WTC11 (cell line): ENCODE data around the gene FBXW4.

Experiments
- ATF1 ChIP-seq: sonication (generic); formaldehyde crosslinking; IDR thresholded peaks from 2 replicates; pipeline ENCODE4 v1.8.1; 2023; ENCODE audit warnings: mild to moderate bottlenecking, moderate library complexity, missing genetic modification reagents
- MXD4 ChIP-seq: fragments of 250-450 bp; sonication (Bioruptor Pico); IDR thresholded peaks from 2 replicates; pipeline ENCODE4 v1.8.0; 2021; ENCODE audit warnings: mild to moderate bottlenecking, moderate library complexity, borderline replicate concordance
- NR3C1 ChIP-seq: sonication (generic); formaldehyde crosslinking; conservative IDR thresholded peaks from 2 replicates; pipeline ENCODE4 v1.8.1; 2023; ENCODE audit warnings: low read depth, mild to moderate bottlenecking, missing genetic modification reagents
- ZNF121 ChIP-seq: sonication (generic); formaldehyde crosslinking; IDR thresholded peaks from 2 replicates; pipeline ENCODE4 v1.8.0; 2023; ENCODE audit warnings: missing genetic modification reagents
- ZNF138 ChIP-seq: sonication (generic); formaldehyde crosslinking; conservative IDR thresholded peaks from 2 replicates; pipeline ENCODE4 v1.8.1; 2022; ENCODE audit warnings: mild to moderate bottlenecking, moderate library complexity, missing genetic modification reagents
- TF ChIP-seq, protein P1 (sequence below): fragments of 200-600 bp; IDR thresholded peaks from 2 replicates; pipeline ENCODE4 v1.8.0; 2022; ENCODE audit warnings: antibody characterized with exemption
- TF ChIP-seq, protein P2 (sequence below): sonication (generic); formaldehyde crosslinking; IDR thresholded peaks from 2 replicates; pipeline ENCODE4 v1.8.1; 2023; ENCODE audit warnings: mild to moderate bottlenecking, missing genetic modification reagents
- TF ChIP-seq, protein P3 (sequence below): sonication (generic); formaldehyde crosslinking; IDR thresholded peaks from 2 replicates; pipeline ENCODE4 v1.8.1; 2022; ENCODE audit warnings: low read depth, missing genetic modification reagents, borderline replicate concordance
- TF ChIP-seq, protein P4 (sequence below): sonication (generic); formaldehyde crosslinking; IDR thresholded peaks from 2 replicates; pipeline ENCODE4 v1.8.1; 2023; ENCODE audit warnings: mild to moderate bottlenecking, moderate library complexity, missing genetic modification reagents
- TF ChIP-seq, protein P5 (sequence below): sonication (generic); formaldehyde crosslinking; IDR thresholded peaks from 2 replicates; pipeline ENCODE4 v1.8.1; 2023; ENCODE audit warnings: mild to moderate bottlenecking, missing genetic modification reagents, moderate library complexity
- TF ChIP-seq, protein P6 (sequence below): sonication (generic); formaldehyde crosslinking; IDR thresholded peaks from 2 replicates; pipeline ENCODE4 v1.8.1; 2022; ENCODE audit warnings: low read depth, mild to moderate bottlenecking, moderate library complexity, missing genetic modification reagents, borderline replicate concordance
- TF ChIP-seq, protein P7 (sequence below): sonication (generic); formaldehyde crosslinking; IDR thresholded peaks from 2 replicates; pipeline ENCODE4 v1.8.0; 2022; ENCODE audit warnings: mild to moderate bottlenecking, missing genetic modification reagents

DNA sequence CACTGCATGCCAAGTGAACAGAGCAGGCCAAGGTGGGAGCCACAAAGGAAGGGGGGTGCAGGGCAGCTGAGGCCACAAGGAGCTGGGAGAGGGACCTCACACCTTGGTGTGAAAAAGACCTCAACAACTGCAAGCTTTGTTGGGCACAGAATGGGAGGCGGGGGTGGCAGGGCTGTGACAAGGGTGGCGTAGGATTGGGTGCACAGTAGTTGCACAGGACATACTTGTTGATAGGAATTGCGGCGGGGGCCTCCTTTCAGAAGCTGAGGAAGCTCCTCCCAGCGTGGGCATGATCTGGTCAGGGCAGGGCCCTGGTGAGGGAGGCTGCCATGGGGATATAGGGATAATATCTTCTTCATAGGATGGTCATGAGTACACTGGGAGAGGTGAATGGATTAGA lies 132.7 kb downstream of the FBXW4 start:
- TF ChIP-seq, protein P1, sequence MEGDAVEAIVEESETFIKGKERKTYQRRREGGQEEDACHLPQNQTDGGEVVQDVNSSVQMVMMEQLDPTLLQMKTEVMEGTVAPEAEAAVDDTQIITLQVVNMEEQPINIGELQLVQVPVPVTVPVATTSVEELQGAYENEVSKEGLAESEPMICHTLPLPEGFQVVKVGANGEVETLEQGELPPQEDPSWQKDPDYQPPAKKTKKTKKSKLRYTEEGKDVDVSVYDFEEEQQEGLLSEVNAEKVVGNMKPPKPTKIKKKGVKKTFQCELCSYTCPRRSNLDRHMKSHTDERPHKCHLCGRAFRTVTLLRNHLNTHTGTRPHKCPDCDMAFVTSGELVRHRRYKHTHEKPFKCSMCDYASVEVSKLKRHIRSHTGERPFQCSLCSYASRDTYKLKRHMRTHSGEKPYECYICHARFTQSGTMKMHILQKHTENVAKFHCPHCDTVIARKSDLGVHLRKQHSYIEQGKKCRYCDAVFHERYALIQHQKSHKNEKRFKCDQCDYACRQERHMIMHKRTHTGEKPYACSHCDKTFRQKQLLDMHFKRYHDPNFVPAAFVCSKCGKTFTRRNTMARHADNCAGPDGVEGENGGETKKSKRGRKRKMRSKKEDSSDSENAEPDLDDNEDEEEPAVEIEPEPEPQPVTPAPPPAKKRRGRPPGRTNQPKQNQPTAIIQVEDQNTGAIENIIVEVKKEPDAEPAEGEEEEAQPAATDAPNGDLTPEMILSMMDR = no peak
- TF ChIP-seq, protein P2, sequence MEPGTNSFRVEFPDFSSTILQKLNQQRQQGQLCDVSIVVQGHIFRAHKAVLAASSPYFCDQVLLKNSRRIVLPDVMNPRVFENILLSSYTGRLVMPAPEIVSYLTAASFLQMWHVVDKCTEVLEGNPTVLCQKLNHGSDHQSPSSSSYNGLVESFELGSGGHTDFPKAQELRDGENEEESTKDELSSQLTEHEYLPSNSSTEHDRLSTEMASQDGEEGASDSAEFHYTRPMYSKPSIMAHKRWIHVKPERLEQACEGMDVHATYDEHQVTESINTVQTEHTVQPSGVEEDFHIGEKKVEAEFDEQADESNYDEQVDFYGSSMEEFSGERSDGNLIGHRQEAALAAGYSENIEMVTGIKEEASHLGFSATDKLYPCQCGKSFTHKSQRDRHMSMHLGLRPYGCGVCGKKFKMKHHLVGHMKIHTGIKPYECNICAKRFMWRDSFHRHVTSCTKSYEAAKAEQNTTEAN (CRISPR knock-in tag) = no peak
- TF ChIP-seq, protein P3, sequence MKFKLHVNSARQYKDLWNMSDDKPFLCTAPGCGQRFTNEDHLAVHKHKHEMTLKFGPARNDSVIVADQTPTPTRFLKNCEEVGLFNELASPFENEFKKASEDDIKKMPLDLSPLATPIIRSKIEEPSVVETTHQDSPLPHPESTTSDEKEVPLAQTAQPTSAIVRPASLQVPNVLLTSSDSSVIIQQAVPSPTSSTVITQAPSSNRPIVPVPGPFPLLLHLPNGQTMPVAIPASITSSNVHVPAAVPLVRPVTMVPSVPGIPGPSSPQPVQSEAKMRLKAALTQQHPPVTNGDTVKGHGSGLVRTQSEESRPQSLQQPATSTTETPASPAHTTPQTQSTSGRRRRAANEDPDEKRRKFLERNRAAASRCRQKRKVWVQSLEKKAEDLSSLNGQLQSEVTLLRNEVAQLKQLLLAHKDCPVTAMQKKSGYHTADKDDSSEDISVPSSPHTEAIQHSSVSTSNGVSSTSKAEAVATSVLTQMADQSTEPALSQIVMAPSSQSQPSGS (CRISPR knock-in tag) = no peak
- no peak for TF ChIP-seq ZNF121 (CRISPR knock-in tag)
- TF ChIP-seq ATF1 = no peak
- TF ChIP-seq, protein P4, sequence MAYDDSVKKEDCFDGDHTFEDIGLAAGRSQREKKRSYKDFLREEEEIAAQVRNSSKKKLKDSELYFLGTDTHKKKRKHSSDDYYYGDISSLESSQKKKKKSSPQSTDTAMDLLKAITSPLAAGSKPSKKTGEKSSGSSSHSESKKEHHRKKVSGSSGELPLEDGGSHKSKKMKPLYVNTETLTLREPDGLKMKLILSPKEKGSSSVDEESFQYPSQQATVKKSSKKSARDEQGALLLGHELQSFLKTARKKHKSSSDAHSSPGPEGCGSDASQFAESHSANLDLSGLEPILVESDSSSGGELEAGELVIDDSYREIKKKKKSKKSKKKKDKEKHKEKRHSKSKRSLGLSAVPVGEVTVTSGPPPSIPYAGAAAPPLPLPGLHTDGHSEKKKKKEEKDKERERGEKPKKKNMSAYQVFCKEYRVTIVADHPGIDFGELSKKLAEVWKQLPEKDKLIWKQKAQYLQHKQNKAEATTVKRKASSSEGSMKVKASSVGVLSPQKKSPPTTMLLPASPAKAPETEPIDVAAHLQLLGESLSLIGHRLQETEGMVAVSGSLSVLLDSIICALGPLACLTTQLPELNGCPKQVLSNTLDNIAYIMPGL (CRISPR knock-in tag) = no peak
- TF ChIP-seq, protein P5, sequence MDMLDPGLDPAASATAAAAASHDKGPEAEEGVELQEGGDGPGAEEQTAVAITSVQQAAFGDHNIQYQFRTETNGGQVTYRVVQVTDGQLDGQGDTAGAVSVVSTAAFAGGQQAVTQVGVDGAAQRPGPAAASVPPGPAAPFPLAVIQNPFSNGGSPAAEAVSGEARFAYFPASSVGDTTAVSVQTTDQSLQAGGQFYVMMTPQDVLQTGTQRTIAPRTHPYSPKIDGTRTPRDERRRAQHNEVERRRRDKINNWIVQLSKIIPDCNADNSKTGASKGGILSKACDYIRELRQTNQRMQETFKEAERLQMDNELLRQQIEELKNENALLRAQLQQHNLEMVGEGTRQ (CRISPR knock-in tag) = no peak
- TF ChIP-seq, protein P6, sequence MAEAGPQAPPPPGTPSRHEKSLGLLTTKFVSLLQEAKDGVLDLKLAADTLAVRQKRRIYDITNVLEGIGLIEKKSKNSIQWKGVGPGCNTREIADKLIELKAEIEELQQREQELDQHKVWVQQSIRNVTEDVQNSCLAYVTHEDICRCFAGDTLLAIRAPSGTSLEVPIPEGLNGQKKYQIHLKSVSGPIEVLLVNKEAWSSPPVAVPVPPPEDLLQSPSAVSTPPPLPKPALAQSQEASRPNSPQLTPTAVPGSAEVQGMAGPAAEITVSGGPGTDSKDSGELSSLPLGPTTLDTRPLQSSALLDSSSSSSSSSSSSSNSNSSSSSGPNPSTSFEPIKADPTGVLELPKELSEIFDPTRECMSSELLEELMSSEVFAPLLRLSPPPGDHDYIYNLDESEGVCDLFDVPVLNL (CRISPR knock-in tag) = no peak
- TF ChIP-seq, protein P7, sequence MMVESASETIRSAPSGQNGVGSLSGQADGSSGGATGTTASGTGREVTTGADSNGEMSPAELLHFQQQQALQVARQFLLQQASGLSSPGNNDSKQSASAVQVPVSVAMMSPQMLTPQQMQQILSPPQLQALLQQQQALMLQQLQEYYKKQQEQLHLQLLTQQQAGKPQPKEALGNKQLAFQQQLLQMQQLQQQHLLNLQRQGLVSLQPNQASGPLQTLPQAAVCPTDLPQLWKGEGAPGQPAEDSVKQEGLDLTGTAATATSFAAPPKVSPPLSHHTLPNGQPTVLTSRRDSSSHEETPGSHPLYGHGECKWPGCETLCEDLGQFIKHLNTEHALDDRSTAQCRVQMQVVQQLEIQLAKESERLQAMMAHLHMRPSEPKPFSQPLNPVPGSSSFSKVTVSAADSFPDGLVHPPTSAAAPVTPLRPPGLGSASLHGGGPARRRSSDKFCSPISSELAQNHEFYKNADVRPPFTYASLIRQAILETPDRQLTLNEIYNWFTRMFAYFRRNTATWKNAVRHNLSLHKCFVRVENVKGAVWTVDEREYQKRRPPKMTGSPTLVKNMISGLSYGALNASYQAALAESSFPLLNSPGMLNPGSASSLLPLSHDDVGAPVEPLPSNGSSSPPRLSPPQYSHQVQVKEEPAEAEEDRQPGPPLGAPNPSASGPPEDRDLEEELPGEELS = no peak
- no peak for TF ChIP-seq NR3C1
- TF ChIP-seq ZNF138 (CRISPR knock-in tag) = no peak
- TF ChIP-seq MXD4 (CRISPR knock-in tag) = no peak
